SIG-M5 treated with dmso at 0.1 percent for 504 hours (cell line): Measurements from ENCODE around the gene NISCH.

Experiments
- DNase-seq: peaks from one replicate; lab custom pipeline; 2025; ENCODE audit not compliant: unreplicated experiment; lab: John Stamatoyannopoulos, UW

Gene NISCH

GRCh38 chr3:52447512-52448355 lies 7.7 kb upstream of the NISCH start:
- no peak for DNase-seq

GRCh38 chr3:52450489-52451236 lies 4.7 kb upstream of the NISCH start:
- no peak for DNase-seq

- no peak for DNase-seq
These were observed 3.9 kb upstream of the NISCH start for GRCh38 chr3:52451237-52452083.

GRCh38 chr3:52452126-52452525 lies 3.3 kb upstream of the NISCH start:
- DNase-seq = no peak

GRCh38 chr3:52452570-52453221 lies 2.7 kb upstream of the NISCH start:
- DNase-seq = no peak

GRCh38 chr3:52453496-52454249 lies 1.7 kb upstream of the NISCH start, which contains the start of gene TNNC1:
TNNC1 (minus strand) TSS chr3:52454041; CDS start chr3:52454015, 26 bp downstream.
- DNase-seq = no peak

- DNase-seq = no peak
These were observed 1.0 kb upstream of the NISCH start for GRCh38 chr3:52454250-52454937.

- DNase-seq = no peak
These were observed 494 bp upstream of the NISCH start for GRCh38 chr3:52454938-52455282.

- no peak for DNase-seq
These were observed 880 bp downstream of the NISCH start for GRCh38 chr3:52456169-52456799.

GRCh38 chr3:52456800-52457183 lies 1.4 kb downstream of the NISCH start:
- DNase-seq = no peak

GRCh38 chr3:52458031-52458760 lies 2.8 kb downstream of the NISCH start:
- no peak for DNase-seq

GRCh38 chr3:52458770-52459545 lies 3.6 kb downstream of the NISCH start:
- DNase-seq = no peak

- no peak for DNase-seq
These were observed 6.5 kb downstream of the NISCH start for GRCh38 chr3:52461874-52462273.

- DNase-seq = peak; percentile 9
These were observed 8.0 kb downstream of the NISCH start for GRCh38 chr3:52463416-52463815.

- DNase-seq = peak; percentile 79
These were observed 12.9 kb downstream of the NISCH start for GRCh38 chr3:52468336-52468735.

- DNase-seq = no peak
These were observed 13.6 kb downstream of the NISCH start for GRCh38 chr3:52469001-52469400.

GRCh38 chr3:52470920-52471319 lies 15.5 kb downstream of the NISCH start:
- DNase-seq = no peak
